Limb (tissue), 2 donors: ENCODE data around the gene MMP24.
"Not testable (repeated sequence)": the region's sequence is repeated elsewhere in the genome, so short reads cannot be mapped to it uniquely, and the experiment has no call there.

Source experiments
- DNase-seq, 2 donors: peaks; one replicate each; pipeline ENCODE4 v3.0.0-alpha.2; 2016; ENCODE audit errors: extremely low spot score in 2 of 2

The MMP24 gene

GRCh38 chr20:35216541-35216940 lies 9.9 kb upstream of the MMP24 start:
- no peak for DNase-seq

GRCh38 chr20:35223941-35224340 lies 2.5 kb upstream of the MMP24 start:
- no peak for DNase-seq

GRCh38 chr20:35224536-35224935 lies 2.0 kb upstream of the MMP24 start:
- DNase-seq = no peak

- no peak for DNase-seq
Measured at GRCh38 chr20:35225319-35226125, 968 bp upstream of the MMP24 start.

- DNase-seq = peak; percentile 45 to 83
Measured at GRCh38 chr20:35226884-35227681, 593 bp downstream of the MMP24 start.

- no peak for DNase-seq
Measured at GRCh38 chr20:35232575-35232974, 6.1 kb downstream of the MMP24 start.

- DNase-seq = no peak
Measured at GRCh38 chr20:35235881-35236280, 9.4 kb downstream of the MMP24 start.

- no peak for DNase-seq
Measured at GRCh38 chr20:35237486-35237885, 11.0 kb downstream of the MMP24 start.

- DNase-seq = no peak
Measured at GRCh38 chr20:35238170-35238569, 11.7 kb downstream of the MMP24 start.

- DNase-seq = no peak
Measured at GRCh38 chr20:35238735-35239134, 12.2 kb downstream of the MMP24 start.

GRCh38 chr20:35240083-35240810 lies 13.8 kb downstream of the MMP24 start:
- DNase-seq = no peak

- DNase-seq = no peak
Measured at GRCh38 chr20:35240811-35241293, 14.4 kb downstream of the MMP24 start.

GRCh38 chr20:35243317-35243716 lies 16.8 kb downstream of the MMP24 start:
- no peak for DNase-seq

- no peak for DNase-seq
Measured at GRCh38 chr20:35243986-35244385, 17.5 kb downstream of the MMP24 start.

GRCh38 chr20:35246723-35247122 lies 20.2 kb downstream of the MMP24 start:
- no peak for DNase-seq

- no peak for DNase-seq
Measured at GRCh38 chr20:35248641-35249475, 22.4 kb downstream of the MMP24 start.

- no peak for DNase-seq
Measured at GRCh38 chr20:35251613-35251940, 25.1 kb downstream of the MMP24 start.

- DNase-seq = no peak
Measured at GRCh38 chr20:35252037-35252461, 25.6 kb downstream of the MMP24 start.

GRCh38 chr20:35252598-35252997 lies 26.1 kb downstream of the MMP24 start:
- not testable (repeated sequence) for DNase-seq

GRCh38 chr20:35253010-35253409 lies 26.5 kb downstream of the MMP24 start:
- DNase-seq = no peak

- DNase-seq = no peak
Measured at GRCh38 chr20:35254448-35254999, 28.0 kb downstream of the MMP24 start.
